HG03457 (cell line): ENCODE results near the gene CPLX1.
"Not testable (repeated sequence)": the region's sequence is repeated elsewhere in the genome, so short reads cannot be mapped to it uniquely, and the experiment has no call there.

Experiments used
- ATAC-seq: cut with Tn5 transposase; IDR thresholded peaks from one replicate; pipeline ENCODE4 v1.9.1; 2021; ENCODE audit warnings: moderate number of reproducible peaks; ENCODE audit not compliant: unreplicated experiment

Gene CPLX1

DNA sequence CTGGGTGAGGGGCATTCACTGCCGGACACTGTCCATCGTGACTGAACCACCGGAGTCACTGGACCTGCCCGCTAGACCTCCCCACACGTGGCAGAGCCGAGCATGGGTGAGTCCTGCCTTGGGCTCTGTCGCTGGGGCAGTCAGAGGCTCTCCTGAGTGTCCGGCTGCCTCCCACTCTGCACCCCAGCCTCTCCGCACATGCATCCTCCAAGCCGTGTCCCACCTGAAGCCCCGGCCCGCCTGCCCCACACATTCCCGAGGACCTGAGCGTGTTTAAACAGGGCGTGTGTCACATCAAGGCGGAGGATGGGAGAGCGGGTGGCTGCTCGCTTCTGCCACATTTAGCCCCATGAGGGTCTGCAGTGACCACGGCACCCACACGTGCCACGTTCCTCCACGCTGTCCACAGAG, 4.7 kb downstream of the CPLX1 start:
- ATAC-seq, result no peak

DNA sequence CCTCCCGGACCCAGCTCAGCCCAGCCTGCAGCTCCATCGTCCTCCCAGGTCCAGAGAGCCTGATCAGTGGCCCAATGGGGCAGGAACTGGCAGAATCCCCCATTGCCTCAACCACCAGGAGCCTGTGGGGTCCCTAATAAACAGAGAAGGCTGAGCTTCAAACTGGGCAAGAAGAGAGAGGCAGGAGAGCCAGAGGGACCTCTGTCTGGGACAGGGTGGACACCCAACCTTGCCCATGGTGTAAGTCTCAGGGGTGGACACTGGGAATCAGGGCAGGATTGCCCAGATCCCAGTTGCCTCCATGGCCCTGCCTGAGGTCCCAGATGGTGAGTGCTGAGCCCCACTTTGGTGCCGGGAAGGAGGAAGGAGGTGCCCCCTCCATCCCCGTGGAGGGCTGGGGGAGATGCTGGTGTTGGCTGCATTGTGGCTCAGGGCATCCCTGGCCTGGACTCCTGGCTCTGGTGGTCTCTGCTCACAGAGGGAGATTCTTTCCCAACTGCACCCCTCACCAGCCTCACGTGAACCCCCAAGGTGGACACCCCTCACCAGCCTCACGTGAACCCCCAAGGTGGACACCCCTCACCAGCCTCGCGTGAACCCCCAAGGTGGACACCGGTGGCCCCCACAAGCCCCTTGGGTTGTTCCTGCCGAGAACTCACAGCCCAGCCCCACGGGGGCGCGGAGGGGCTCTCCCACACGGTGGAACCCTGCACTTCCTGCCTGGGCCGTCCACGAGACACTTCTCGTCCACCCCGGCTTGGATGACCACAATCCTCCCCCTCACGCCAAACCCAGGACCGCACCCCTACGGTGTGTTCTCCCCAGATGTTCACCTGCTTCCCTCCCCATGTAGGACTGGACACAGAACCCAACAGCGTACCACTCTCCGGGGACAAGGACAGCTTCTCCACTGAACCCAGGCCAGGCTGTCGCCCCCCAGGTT, 5.4 kb downstream of the CPLX1 start:
- no peak for ATAC-seq

DNA sequence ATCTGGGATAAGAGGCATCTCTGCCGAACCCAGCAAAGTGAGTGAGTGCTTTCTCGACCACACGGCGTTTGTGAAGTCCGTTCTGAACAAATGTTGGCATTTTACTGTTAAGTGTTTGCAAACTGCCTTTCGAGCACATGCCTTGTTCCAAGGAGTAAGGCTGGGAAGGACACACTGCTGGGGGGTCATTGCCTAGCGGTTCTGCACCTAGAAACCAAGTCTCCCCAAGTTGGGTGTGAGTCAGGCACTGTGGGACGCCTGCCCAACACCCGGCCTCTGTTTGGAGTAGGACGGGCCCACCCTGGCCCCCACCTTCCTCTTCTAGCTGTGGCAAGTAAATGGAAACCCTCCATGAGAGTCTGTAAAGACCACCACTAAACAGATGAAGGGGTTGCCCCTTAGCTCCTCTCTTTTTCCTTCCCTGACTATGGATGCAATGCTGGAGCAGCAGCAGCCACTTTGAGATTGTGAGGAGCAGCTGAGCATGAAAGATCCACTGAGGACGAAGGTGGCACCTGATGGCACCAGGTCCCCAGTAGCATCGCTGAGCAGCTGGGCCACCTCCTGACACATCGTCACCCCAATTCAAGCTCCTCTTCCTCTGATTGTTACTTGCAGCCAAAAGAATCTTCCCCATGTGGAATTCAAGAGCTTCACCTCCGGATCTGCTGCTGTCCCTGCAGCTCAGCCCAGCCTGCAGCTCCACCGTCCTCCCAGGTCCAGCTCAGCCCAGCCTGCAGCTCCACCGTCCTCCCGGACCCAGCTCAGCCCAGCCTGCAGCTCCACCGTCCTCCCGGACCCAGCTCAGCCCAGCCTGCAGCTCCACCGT, 6.3 kb downstream of the CPLX1 start:
- no peak for ATAC-seq

DNA sequence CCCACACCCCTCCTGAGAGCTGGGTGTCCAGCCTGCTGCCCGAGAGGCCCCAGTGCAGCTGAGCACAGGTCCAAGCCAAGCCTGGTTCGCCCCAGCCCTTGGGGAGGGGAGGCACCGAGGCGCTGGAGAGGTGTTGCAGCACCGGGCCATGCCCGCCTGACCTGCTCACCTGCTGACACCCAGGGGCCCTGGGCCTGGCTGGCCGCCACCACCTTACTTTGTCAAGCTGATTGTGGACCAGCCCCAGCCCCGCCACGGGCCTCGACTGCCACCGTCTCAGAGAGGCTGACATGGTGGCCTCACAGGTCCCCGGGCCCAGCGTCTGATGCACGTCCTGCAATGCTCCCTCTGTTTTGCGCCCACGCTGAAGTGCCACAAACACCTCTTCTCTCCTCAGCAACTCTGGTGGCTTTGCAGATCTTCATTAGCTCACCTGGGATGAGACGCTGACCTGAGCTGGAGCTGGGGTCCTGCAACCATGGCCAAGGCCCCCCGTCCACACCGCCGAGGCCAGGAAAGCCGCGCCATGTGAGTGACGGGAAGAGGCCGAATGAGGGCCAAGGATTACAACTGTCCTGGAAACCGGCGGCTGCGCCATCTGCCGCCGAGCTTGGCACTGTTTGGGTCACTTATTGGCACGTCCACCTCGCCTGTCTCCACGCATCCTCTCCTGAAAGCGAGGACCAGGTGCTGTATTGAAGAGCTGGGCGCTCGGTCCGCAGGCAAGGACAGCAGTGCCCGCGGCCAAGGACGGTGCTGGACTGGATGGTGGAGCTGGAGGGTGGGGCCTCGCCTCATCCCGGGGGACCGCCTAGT, 7.6 kb downstream of the CPLX1 start:
- no peak for ATAC-seq

DNA sequence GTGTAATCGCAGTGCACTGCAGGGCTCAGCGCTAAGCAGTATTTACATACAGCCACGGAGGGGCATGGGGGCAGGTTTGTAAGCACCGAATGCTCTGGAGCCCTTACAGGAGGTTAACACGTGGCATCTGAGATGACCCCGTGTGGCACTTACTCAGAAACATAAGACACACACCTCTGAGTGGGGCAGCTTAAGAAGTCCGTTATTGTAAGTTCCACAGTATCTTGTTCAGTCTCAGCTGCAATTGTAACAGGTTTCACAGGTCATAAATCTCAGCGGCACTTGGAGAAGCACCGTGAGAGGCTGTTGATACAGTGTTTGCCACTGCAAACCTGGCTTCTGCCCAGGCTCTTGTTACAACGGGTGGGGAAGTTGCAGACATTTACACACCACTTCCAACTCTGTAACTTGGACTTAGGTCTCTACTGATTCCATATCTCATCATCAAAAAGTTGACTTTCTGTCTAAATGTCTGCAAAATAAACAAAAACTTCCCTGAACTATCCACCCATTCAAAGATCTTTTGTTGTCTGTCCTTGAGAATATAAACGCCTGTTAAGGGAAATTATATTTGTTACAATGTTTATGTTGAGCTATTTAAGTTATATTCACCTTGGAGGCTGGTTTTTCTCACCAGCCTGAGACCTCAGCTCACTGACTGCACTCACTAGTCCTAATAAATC, 10.3 kb downstream of the CPLX1 start:
- ATAC-seq, result no peak

DNA sequence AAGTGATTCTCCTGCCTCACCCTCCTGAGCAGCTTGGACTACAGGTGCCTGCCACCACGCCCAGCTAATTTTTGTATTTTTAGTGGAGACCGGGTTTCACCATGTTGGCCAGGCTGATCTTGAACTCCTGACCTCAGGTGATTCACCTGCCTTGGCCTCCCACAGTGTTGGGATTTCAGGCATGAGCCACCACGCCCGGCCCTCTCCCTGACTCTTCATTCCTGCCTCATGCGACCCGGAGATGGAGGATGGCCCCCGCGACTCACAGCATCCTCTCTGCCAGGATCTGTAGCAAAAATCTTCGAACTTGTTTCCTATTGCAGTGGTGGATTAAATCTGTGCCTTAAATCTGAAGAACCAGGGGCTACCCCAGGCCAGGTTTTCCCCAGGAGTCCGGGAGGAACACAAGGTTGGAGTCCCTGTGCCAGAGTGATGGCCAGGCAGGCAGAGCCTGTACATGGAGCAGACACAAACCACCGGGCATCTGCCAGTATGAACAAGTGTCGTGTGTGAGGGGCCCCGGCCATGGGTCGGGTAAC, 11.5 kb downstream of the CPLX1 start:
- ATAC-seq, result no peak

DNA sequence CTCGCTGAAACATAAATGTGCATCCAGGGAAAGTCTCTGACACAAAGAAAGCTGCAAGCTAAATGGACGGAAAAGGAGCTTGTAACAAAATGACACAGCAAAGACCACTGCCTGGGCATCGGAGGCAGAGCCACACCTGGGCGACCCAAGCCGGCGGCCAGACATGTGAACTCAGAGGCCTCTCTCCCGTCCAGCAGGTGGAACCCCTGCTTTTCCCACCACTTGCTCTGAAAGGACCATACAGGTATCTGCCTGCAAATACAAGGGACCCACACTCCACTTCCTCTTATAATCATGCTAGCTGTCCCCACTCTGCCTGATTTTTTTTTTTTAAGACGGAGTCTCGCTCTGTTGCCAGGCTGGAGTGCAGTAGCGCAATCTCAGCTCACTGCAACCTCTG, 12.0 kb downstream of the CPLX1 start:
- no peak for ATAC-seq

DNA sequence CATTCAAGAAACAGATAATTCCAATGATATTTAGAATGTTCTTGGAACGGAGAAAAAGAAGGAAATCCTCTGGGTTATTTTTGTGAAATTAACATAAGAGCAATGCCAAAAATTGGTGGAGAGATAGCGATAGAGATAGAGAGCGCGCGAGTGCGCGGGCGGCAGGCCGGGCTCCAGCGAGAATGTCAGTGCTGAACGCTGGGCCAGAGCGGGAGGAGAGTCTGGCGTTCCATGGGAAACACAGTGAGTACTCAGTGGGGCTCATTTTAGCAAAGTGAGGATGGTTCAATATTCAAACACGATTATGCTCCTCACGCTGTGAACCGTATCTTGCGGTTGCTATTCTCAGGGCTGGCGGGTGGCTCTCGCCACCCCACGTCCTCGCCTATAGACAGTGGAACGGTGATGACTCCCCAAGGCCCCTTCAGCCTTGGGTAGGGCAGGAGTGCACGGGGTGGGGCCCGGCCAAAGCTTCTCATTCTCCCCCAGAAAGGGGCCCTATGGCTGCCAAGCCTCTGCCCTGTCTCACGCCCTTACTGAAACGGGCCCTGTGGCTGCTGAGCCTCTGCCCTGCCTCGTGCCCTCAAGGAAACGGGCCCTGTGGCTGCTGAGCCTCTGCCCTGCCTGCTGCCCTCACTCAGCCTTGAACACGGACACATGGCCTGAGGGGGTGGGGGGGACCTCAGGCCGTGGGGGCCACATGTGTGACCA, 16.9 kb downstream of the CPLX1 start:
- ATAC-seq, result no peak

DNA sequence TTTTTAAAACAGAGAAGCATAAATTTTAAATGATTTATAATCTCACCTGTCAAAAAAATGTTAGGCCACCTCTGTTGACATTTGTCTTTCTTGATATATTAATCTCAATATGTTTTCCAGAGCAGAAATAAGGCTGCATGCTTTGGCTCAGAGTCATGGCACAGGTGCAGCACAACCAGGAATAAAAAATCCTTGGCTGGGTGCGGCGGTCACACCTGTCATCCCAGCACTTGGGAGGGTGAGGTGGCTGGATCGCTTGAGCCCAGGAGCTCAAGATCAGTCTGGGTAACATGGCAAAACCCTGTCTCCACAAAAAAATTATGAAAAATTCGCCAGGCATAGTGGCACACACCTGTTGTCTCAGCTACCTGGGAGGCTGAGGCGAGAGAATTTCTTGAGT, 18.1 kb downstream of the CPLX1 start:
- ATAC-seq, result no peak

DNA sequence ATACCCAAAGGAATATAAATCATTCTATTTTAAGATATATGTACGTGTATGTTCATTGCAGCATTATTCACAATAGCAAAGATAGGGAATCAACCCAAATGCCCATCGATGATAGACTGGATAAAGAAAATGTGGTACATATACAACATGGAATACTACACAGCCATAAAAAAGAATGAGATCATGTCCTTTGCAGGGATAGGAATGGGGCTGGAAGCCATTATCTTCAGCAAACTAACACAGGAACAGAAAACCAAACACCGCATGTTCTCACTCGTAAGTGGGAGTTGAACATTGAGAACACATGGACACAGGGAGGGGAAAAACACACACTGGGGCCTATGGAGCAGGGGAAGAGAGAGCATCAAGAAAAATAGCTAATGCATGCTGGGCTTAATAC, 18.9 kb downstream of the CPLX1 start:
- not testable (repeated sequence) for ATAC-seq

DNA sequence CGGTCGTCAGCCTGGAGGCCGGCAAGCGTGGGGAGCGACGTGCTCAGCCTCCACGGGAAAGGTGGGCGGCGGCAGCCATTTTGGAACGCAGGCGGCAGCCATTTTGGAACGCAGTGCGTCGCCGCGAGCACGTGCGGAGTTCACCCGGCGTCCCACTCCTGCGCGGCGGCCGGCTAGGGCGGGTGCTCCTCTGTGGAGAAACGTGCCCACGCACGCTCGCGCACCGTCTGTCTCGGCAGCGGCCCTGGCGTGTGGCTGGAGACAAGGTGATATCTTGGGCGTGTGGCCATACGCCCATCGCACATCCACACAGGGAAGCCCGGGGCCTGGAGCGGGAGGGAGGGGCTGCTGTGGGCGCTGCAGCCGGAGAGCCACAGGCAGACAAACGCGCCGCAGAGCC, 21.1 kb downstream of the CPLX1 start:
- ATAC-seq, result no peak

DNA sequence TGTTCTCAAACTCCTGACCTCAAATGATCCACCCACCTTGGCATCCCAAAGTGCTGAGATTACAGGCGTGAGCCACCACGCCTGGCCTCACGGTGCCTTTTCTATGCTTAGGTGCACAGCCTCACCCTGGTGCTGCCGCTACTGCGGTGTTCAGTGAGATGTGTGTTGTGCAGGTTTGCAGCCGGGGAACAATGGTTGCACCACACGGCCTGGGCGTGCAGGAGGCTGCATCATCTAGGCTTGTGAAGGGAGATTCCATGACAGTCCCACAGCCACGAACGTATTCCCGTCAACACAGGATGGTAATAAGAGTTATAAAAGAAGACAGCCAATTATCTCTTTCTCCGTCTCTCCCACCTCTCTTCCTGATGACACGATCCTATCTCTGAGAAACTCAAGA, 22.0 kb downstream of the CPLX1 start:
- ATAC-seq, result no peak

DNA sequence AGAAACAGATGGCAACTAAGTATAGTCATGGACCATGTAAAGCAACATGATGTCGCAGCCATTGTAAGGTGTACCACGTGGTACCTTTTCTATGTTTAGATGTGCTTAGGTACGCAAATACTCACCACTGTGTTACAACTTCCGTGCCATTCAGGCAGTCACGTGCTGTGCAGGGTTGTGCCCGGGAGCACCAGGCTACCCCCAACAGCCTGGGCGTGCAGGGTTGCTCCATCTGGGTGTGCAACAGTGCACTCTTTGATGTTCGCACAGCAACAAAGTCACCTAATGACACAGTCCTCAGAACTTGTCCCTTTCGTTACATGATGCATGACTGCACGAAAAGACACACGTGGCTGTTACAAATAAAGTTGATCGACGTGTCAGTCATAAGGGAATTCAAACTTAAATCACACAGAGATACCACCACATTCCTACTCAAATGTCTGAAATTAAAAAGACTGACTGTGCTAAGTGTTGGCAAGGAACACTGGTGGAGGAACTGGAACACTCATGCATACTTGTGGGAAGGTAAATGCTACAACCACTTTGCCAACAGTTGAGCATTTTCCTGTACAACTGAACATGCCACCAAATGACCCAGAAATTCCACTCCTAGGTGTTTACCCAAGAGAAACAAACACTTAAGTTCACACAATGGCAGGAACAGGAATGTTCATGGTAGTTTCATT, 24.3 kb downstream of the CPLX1 start:
- no peak for ATAC-seq

DNA sequence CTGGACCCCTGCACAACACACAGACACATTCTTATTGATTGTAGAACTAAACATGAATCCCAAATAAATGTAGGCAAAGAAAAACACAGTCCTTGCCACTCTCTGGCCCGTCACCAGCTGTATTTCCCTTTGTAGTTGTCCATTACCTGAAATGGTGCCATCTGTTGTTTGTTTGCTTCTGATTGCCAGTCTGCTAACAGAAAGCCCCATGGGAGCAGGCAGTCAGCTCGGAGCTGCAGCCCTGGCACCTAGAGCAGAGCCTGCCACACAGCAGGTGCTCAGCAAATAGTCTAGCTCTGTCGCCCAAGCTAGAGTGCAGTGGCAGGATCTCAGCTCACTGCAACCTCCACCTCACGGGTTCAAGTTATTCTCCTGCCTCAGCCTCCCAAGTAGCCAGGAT, 28.9 kb downstream of the CPLX1 start:
- no peak for ATAC-seq

DNA sequence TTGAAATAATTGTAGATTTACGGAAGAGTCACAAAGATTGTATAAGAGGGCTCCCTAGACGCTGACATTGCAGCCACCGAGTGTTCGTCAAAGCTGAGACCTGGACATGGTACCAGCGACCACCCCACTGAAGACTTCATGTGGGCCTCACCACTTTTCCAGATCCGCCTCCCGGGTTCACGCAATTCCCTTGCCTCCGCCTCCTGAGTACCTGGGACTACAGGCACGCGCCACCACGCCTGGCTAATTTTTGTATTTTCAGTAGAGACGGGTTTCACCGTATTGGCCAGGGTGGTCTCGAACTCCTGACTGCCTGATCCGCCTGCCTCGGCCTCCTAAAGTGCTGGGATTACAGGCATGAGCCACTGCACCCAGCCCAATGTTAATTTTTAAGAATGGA, 29.7 kb downstream of the CPLX1 start:
- no peak for ATAC-seq

DNA sequence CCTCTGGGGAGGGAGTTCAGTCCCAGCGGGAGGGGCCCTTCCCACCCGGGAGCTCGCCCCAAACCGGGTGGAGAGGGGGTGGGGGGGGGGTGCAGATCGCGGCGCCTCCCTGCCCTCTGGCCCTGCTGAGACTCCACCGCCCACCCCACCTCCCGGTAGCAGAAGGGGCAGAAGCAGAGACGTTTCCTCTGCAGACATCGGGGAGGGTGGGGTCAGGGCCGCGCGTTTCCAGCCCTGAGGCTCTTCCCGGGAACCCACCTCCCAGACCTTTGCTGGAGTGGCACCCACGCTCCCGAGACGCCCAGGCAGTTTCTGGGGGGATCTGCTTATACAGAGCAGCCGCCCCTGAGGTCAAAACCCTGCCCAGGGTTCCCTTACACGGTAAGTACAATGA, 30.2 kb downstream of the CPLX1 start:
- no peak for ATAC-seq

DNA sequence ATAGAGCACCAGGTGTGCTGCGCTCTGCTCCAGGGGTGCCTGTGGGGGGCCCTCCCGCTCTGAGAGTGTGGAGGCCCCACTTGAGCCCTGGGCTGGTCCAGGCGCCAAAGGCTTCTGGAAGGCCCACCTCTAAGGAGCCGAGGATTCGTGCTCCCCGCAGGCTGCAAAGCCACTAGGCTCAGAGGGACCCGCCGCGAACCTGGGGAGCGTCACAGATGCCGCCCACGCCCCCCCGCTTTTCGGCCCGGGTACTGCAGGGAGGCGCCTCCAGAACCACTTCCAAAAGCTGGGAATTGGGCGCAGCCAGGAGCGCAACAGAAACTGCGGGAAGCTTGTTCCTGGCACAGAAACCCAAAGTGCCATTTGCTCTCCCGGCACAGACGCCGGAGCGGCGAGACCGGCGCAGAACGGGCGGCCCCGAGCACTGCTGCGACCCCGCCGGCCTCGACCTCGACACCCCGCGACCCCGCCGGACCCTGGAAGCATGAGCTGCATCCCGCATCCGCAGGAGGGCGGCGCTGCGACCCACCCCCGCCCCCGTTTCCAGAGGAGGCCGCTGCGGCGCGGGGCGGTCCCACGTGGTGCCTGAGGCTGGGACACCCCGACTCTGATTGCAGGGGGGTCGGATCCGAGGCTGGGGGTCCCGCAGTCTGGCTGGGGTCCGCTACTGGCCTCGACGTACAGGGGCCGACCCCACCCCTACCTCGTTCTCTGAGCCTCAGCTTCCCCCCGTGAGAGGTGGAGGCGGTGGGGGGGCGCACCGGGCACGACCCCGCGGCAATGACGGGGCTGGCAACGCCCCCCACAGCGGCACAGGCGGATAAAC, 30.8 kb downstream of the CPLX1 start:
- no peak for ATAC-seq

DNA sequence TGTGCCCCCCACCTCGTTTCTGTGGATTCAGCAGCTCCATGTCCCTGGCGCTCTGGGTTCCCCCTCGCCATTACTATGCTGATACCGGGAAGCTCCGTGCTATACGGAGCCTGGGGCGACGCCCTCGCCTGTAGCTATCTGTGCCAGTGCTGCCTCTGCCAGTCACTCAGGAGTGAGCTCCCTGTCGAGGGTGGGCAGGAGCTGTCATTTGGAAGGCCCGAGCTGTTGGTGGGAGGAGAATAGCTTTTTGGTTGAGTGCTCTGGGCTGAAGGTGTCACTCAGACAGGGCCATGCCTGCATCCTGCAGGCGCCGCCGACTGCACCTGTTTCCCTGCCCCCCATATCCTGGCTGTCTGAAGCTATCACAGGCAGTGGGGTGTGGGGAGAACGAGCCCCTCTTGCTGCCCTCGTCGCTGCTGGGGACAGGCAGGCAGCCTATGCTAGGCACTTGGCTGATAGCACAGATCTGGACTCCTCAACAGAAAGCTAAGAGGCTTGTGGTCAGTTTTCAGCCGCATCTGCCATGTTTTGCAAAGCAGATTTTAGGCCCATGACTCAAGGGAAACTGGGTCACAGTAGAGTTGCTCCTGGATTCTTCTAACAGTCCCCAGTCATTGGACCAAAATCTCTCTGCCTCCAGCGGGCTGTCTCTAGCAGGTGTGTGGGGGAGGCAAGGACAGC, 31.8 kb downstream of the CPLX1 start:
- no peak for ATAC-seq
